Measurements from ENCODE around the gene STRAP.

DNA sequence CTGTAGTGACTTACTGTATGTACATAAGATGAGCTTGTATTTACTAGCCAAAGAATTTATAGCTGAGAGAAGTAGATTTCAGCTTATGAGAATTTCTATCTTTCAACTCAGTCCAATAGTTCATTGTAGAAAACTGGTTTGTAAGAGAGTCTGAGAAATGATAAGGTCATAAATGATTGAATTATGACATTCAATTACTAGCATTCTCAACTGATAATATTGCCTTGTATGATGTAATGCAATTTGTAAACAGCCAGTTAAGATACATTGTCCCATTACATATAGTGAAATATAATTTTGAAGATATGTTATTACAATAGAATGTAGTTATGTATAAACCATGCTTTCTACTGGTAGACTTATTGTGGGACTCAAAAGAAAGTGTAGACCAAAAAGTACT lies 42.5 kb upstream of the STRAP start:
- TF ChIP-seq, protein P1, sequence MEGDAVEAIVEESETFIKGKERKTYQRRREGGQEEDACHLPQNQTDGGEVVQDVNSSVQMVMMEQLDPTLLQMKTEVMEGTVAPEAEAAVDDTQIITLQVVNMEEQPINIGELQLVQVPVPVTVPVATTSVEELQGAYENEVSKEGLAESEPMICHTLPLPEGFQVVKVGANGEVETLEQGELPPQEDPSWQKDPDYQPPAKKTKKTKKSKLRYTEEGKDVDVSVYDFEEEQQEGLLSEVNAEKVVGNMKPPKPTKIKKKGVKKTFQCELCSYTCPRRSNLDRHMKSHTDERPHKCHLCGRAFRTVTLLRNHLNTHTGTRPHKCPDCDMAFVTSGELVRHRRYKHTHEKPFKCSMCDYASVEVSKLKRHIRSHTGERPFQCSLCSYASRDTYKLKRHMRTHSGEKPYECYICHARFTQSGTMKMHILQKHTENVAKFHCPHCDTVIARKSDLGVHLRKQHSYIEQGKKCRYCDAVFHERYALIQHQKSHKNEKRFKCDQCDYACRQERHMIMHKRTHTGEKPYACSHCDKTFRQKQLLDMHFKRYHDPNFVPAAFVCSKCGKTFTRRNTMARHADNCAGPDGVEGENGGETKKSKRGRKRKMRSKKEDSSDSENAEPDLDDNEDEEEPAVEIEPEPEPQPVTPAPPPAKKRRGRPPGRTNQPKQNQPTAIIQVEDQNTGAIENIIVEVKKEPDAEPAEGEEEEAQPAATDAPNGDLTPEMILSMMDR (IDR thresholded peaks at IDR 0.05 in 4 of 5, conservative IDR thresholded peaks at IDR 0.05 in 1 of 5) = no peak
- TF ChIP-seq POLR2A (IDR thresholded peaks at IDR 0.05) = no peak
